Effector memory CD8-positive, alpha-beta T cell (primary cell): Measurements from ENCODE around the gene PRDM4.
A peak's percentile ranks its signal among the peaks of the same experiment; 100 is the strongest.

Source experiments
- ATAC-seq: fragments of 150-1000 bp; cut with Tn5 transposase; replicated peaks from 2 replicates; pipeline ENCODE4 v1.10.0; 2021; ENCODE audit warnings: mild to moderate bottlenecking, moderate library complexity
- DNase-seq, 3 experiments: peaks; one replicate each; pipeline ENCODE4 v3.0.0; 2021
- H3K27ac Mint-ChIP-seq, 2 donors: one replicate each; pipeline ENCODE4 v1.8.0; 2022; ENCODE audit warnings: mild to moderate bottlenecking in 2 of 2, mixed read lengths in 2 of 2, moderate library complexity in 2 of 2
- H3K27me3 Mint-ChIP-seq, 2 donors: one replicate each; pipeline ENCODE4 v1.8.0; 2022; ENCODE audit warnings: mixed read lengths in 2 of 2
- H3K36me3 Mint-ChIP-seq: one replicate; pipeline ENCODE4 v1.8.0; 2022; ENCODE audit warnings: mild to moderate bottlenecking, moderate library complexity, mixed read lengths; ENCODE audit not compliant: insufficient read depth
- H3K4me1 Mint-ChIP-seq, 2 donors: one replicate each; pipeline ENCODE4 v1.8.0; 2022; ENCODE audit warnings: low read depth in 2 of 2, mixed read lengths in 2 of 2
- H3K4me3 Mint-ChIP-seq, 2 donors: one replicate each; pipeline ENCODE4 v1.8.0; 2022; ENCODE audit warnings: mild to moderate bottlenecking in 2 of 2, mixed read lengths in 2 of 2, moderate library complexity in 2 of 2
- H3K9me3 Mint-ChIP-seq, 2 donors: one replicate each; pipeline ENCODE4 v1.8.0; 2022; ENCODE audit warnings: mixed read lengths in 2 of 2
- total RNA-seq, 9 experiments: gene quantifications; one replicate each; lab custom pipeline; 2026; lab: John Stamatoyannopoulos, UW

The PRDM4 gene
- 58.5 to 85.2 (median 75.2) reads per million in 9 experiments for total RNA-seq

DNA sequence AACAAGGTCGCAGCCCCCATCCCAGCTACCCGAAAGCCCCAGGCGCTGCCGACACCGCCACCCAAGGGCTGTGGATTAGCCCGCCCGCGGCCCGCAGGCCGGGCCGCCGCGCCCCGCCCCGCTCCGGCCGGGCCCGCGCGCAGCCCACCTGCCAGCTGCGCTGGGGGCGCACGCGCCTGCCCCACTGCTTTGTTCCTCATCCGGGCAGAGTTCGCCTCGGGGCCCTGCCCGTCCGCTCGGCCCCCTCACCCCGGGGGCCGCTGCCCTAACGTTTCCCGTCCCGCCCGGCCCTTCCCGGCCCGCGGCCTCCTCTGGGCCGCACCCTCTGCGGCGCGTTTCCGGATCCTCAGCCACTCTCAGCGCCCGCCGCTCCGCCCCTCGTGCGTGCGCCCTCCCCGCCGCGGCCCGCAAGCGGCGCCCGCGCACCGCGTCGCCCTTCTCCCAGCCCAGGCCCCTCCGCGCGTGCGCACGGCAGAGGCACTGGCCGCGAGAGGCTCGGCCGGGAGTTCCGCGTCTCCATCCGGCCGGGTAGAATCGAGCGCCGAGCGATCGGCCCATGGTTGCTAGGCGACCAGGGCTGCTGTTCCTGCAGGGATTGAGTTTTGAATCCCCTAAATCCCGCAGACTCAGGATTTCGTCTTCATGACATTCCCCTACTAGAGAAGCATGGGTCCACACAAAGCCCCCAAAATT, at the start of gene PRDM4:
Gene PRDM4, minus strand, starts transcription at position 329 of the 693 bp plus-strand sequence. CDS start 622 bp downstream, outside the sequence.
- Mint-ChIP-seq H3K27me3 (no peaks in the 10 kb centered on the region), H3K4me3 (peak within 1 kb of the TSS; percentile 84 to 89), H3K27ac (peak within 1 kb of the TSS; percentile 89 to 91), H3K36me3 (peaks cover 42% of the 10 kb centered on the region), H3K9me3 (no peaks in the 10 kb centered on the region), H3K4me1 (peaks cover 20 to 25% of the 10 kb centered on the region in 2 donors)
- peak; percentile 86 to 90 (median 87) for DNase-seq
- ATAC-seq = peak; percentile 93

- no peak for DNase-seq
- Mint-ChIP-seq H3K4me1 (no peaks in the 10 kb centered on the region), H3K36me3 (peaks cover 3% of the 10 kb centered on the region), H3K27me3 (peaks cover 15 to 43% of the 10 kb centered on the region in 2 donors), H3K27ac (no peak overlapping the region), H3K9me3 (no peaks in the 10 kb centered on the region), H3K4me3 (no peak overlapping the region)
- ATAC-seq = no peak
Measured at GRCh38 chr12:107807471-107808150, 46.7 kb upstream of the PRDM4 start.

DNA sequence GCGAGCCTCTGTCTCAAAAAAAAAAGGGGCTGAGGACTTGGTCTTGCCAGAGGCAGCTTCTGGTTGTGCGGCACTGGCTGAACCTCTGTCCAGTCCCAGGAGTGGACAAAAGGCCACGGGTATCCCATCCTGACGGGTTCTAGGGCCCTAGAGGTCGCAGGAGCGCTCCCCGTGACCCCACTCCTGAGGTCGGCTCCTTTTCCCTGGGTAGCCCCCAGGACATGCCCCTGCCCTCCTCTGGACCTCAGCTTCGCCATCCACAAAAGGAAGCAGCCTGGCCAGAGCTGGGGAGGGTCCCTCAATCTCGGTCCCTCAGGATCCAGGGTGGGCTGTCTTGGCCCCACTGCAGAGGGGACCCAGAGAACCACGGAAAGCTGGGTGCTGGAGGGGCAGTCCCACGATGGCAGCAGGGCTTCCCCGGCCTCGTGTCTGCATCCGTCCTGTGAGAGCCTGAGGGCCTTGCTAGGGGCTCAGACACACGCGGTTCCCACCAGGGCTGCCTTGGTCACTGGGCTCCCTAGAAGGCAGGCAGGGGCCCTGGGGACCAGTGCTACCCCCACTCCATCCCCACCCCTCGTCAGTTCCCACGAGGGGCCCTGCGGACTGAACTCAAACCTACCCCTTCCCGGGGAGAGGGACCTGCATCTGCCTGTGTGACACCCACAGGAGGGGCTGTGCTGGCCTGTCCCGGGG, 44.7 kb upstream of the PRDM4 start:
- no peak for ATAC-seq
- peaks cover 19 to 39% of the 10 kb centered on the region in 2 donors for H3K27me3 Mint-ChIP-seq
- H3K4me1 Mint-ChIP-seq = no peaks in the 10 kb centered on the region
- no peak for DNase-seq
- H3K9me3 Mint-ChIP-seq = no peaks in the 10 kb centered on the region
- H3K36me3 Mint-ChIP-seq = peaks cover 3% of the 10 kb centered on the region
- H3K4me3 Mint-ChIP-seq = no peak overlapping the region
- H3K27ac Mint-ChIP-seq = no peak overlapping the region

- H3K36me3 Mint-ChIP-seq = peaks cover 3% of the 10 kb centered on the region
- H3K4me1 Mint-ChIP-seq = no peaks in the 10 kb centered on the region
- no peaks in the 10 kb centered on the region for H3K9me3 Mint-ChIP-seq
- H3K27me3 Mint-ChIP-seq = peaks cover 16 to 34% of the 10 kb centered on the region in 2 donors
- ATAC-seq (no peak), DNase-seq (no peak)
- H3K27ac Mint-ChIP-seq = no peak overlapping the region
- H3K4me3 Mint-ChIP-seq = no peak overlapping the region
Measured at GRCh38 chr12:107803092-107803491, 42.2 kb upstream of the PRDM4 start.

- H3K4me3 Mint-ChIP-seq = no peak overlapping the region
- no peak for DNase-seq
- no peak overlapping the region for H3K27ac Mint-ChIP-seq
- no peak for ATAC-seq
- peaks cover 27 to 38% of the 10 kb centered on the region in 2 donors for H3K27me3 Mint-ChIP-seq
- H3K9me3 Mint-ChIP-seq = no peaks in the 10 kb centered on the region
- peaks cover 3% of the 10 kb centered on the region for H3K36me3 Mint-ChIP-seq
- no peaks in the 10 kb centered on the region for H3K4me1 Mint-ChIP-seq
Measured at GRCh38 chr12:107801150-107801549, 40.2 kb upstream of the PRDM4 start.

- no peaks in the 10 kb centered on the region for H3K4me1 Mint-ChIP-seq
- H3K27me3 Mint-ChIP-seq = peaks cover 52 to 59% of the 10 kb centered on the region in 2 donors
- H3K27ac Mint-ChIP-seq = no peak overlapping the region
- DNase-seq (no peak), ATAC-seq (no peak)
- H3K9me3 Mint-ChIP-seq = no peaks in the 10 kb centered on the region
- no peaks in the 10 kb centered on the region for H3K36me3 Mint-ChIP-seq
- H3K4me3 Mint-ChIP-seq = no peak overlapping the region
Measured at GRCh38 chr12:107798580-107798979, 37.6 kb upstream of the PRDM4 start.

DNA sequence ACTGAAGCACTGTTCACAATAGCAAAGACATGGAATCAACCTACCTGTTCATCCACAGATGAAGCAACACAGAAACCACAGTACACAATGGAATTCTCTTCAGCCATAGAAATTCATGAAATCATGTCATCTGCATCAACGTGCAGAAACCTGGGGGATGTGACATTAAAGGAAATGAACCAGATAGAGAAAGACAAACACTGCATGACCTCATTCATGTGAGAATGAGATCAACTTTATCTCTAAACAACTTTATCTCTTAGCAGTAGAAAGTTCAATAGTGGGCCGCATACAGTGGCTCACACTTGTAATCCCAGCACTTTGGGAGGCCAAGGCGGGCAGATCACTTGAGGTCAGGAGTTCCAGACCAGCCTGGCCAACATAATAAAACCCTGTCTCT, 33.5 kb upstream of the PRDM4 start:
- Mint-ChIP-seq H3K27ac (no peak overlapping the region), H3K36me3 (no peaks in the 10 kb centered on the region), H3K9me3 (no peaks in the 10 kb centered on the region), H3K4me1 (no peaks in the 10 kb centered on the region), H3K4me3 (no peak overlapping the region), H3K27me3 (peaks cover 56 to 68% of the 10 kb centered on the region in 2 donors)
- DNase-seq (no peak), ATAC-seq (no peak)

DNA sequence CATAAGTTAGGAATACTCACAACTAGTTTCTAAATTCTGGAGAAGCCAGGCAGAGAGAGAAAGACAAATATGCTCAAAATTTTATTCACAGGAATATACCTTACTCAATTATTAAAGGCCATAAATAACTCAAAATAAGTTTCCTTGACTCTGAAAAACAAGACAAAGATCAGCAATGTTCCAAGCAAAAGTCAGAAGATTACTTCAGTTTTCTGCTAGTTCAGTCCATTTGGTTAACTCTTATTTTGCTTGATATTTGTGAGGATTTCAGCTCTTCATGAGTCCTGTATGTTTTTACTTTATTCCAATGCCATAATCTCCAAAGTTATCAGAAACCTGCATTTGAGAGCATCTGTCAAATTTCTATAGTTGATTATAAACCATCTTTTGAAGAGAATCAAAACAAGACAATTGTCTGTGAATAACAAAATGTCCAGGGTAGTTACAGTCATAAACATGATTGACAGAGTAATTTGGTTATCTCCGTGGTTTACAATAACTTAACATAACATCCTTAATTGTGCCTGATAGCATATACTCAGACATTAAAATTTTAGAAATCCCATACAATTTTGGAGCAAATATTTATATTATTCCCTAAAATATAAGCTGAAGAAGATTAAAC, 30.6 kb upstream of the PRDM4 start:
- no peak overlapping the region for H3K27ac Mint-ChIP-seq
- peaks cover 41 to 64% of the 10 kb centered on the region in 2 donors for H3K27me3 Mint-ChIP-seq
- H3K36me3 Mint-ChIP-seq = no peaks in the 10 kb centered on the region
- no peaks in the 10 kb centered on the region for H3K4me1 Mint-ChIP-seq
- DNase-seq (no peak), ATAC-seq (no peak)
- no peaks in the 10 kb centered on the region for H3K9me3 Mint-ChIP-seq
- H3K4me3 Mint-ChIP-seq = no peak overlapping the region

GRCh38 chr12:107788690-107789458, 27.9 kb upstream of the PRDM4 start:
- H3K4me1 Mint-ChIP-seq = no peaks in the 10 kb centered on the region
- no peak for DNase-seq
- H3K4me3 Mint-ChIP-seq = no peak overlapping the region
- H3K27me3 Mint-ChIP-seq = peaks cover 19 to 49% of the 10 kb centered on the region in 2 donors
- H3K36me3 Mint-ChIP-seq = no peaks in the 10 kb centered on the region
- H3K27ac Mint-ChIP-seq = no peak overlapping the region
- H3K9me3 Mint-ChIP-seq = no peaks in the 10 kb centered on the region
- no peak for ATAC-seq

DNA sequence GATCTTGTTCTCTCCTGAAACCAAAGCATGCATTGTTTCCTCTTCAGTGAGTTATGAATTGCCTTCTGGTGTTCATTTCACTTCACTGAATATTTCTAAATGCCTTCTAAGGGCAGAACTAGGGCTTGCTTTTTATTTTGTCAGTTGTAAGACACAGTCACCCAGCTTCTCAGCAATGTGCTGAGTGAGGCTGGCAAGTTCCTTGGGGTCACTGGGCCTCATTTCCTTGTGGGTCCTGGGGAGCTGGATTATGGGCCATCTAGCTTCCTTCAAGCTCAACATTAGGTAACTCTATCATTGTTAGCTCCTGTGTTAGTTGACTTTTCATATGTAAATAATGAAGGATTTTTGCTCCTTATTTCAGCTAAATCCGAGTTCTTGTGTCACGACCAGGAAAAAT, 27.3 kb upstream of the PRDM4 start:
- Mint-ChIP-seq H3K4me3 (no peak overlapping the region), H3K27me3 (peaks cover 18 to 49% of the 10 kb centered on the region in 2 donors), H3K36me3 (no peaks in the 10 kb centered on the region), H3K27ac (no peak overlapping the region), H3K9me3 (no peaks in the 10 kb centered on the region), H3K4me1 (no peaks in the 10 kb centered on the region)
- no peak for DNase-seq
- ATAC-seq = no peak

DNA sequence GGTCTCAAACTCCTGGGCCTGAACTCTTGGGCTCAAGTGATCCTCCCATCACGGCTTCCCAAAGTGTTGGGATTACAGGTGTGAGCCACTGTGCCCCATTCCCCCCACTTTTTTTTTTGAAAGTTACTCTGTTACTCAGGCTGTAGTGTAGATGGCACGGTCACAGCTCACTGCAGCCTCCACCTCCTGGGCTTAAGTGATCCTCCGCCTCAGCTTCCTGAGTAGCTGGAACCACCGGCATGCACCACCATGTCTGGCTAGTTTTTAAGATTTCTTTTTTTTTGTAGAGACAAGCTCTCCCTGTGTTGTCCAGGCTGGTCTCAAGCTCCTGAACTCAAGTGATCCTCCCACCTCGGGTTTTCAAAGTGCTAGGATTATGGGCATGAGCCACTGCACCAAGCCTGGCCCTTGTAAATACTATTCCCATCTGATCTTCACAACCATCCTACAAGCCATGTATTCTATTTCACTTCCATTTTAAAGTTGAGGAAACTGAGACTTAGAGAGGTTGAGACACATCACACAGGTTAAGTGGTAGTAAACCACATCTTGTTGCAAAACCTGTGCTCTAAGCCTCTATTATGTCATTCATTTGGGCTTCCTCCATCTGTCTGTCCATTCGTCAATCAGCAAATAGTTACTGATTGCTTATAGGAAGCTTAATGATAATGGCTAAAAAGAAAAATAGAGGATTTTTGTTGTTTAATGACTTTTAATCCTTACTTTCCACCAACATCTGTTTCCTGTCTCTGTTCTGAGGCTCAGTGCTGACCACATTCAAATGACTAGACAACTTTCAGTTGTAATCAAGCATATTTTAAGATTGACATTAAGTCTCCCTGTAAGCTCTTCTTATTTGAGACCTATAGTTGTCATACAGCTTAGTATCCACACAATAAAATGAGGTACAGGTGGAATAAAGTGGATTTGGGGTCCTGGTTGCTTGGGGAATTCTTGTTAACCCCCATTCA, 22.8 kb upstream of the PRDM4 start:
- Mint-ChIP-seq H3K9me3 (no peaks in the 10 kb centered on the region), H3K4me1 (no peaks in the 10 kb centered on the region), H3K4me3 (no peak overlapping the region), H3K27ac (no peak overlapping the region), H3K36me3 (no peaks in the 10 kb centered on the region), H3K27me3 (peaks cover 34 to 56% of the 10 kb centered on the region in 2 donors)
- DNase-seq (no peak), ATAC-seq (no peak)

DNA sequence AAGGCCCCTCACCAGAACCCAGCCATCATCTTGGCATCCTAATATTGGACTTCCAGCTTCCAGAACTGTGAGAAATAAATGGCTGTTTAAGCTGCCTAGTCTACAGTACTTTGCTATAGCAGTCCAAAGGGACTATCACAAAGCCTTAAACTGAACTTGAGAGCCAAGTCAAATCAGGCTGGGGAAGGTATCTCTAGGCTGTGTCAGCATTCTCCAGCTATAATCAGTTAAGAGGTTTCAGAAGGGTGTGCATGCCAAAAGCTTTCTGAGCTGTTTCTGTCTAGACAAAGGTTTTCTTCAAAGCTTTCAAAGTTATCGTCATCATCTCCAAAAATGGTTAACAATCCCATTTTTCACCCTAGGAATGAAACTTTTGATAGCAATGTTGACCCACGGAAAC, 21.1 kb upstream of the PRDM4 start:
- H3K4me1 Mint-ChIP-seq = no peaks in the 10 kb centered on the region
- ATAC-seq (no peak), DNase-seq (no peak)
- no peaks in the 10 kb centered on the region for H3K9me3 Mint-ChIP-seq
- no peak overlapping the region for H3K27ac Mint-ChIP-seq
- H3K4me3 Mint-ChIP-seq = no peak overlapping the region
- H3K27me3 Mint-ChIP-seq = peaks cover 50 to 60% of the 10 kb centered on the region in 2 donors
- no peaks in the 10 kb centered on the region for H3K36me3 Mint-ChIP-seq
